Fibroblast of lung (primary cell): Measurements from ENCODE around the gene ELOVL5. TPM values are rescaled to one million over a fixed set of nuclear protein-coding genes. Genes with fewer than 3 reads are reported as not detected.

ENCODE experiments used
- DNase-seq, 2 donors: peaks; one replicate each; pipeline versions ENCODE4 v3.0.0 to v3.0.0-alpha.2; 2010; ENCODE audit warnings: low read depth in 2 of 2
- H2AFZ ChIP-seq: 2 replicates; pipeline ENCODE4 v1.5.1; 2012; ENCODE audit warnings: low read length, control low read depth, inconsistent platforms
- H3K27ac ChIP-seq: 2 replicates; pipeline ENCODE4 v1.5.1; 2011; ENCODE audit warnings: low read length, control low read depth; ENCODE audit not compliant: insufficient read depth
- H3K27me3 ChIP-seq: 2 replicates; pipeline ENCODE4 v1.5.1; 2011; ENCODE audit warnings: mild to moderate bottlenecking, low read length; ENCODE audit not compliant: control insufficient read depth, insufficient read depth
- H3K36me3 ChIP-seq: 2 replicates; pipeline ENCODE4 v1.5.1; 2011; ENCODE audit warnings: low read length; ENCODE audit not compliant: control insufficient read depth, insufficient read depth
- H3K4me1 ChIP-seq: 2 replicates; pipeline ENCODE4 v1.5.1; 2011; ENCODE audit warnings: low read length; ENCODE audit not compliant: control insufficient read depth, insufficient read depth; ENCODE audit errors: extremely low read depth
- H3K4me2 ChIP-seq: 2 replicates; pipeline ENCODE4 v1.5.1; 2011; ENCODE audit warnings: low read length, control low read depth; ENCODE audit not compliant: insufficient read depth; ENCODE audit errors: extremely low read depth
- H3K4me3 ChIP-seq, 4 experiments: fragments of 200-600 bp in 1 of 4; sonication (generic) in 1 of 4; replicated peaks in 1 of 4; 2 replicates each; pipeline ENCODE4 v1.5.1; 2011 to 2016; ENCODE audit warnings: low read length in 4 of 4, low read depth in 3 of 4, mild to moderate bottlenecking in 3 of 4, control low read depth in 2 of 4, inconsistent platforms in 1 of 4, mixed read lengths in 1 of 4; ENCODE audit not compliant: insufficient read depth in 1 of 4; ENCODE audit errors: control extremely low read depth in 1 of 4
- H3K79me2 ChIP-seq: 2 replicates; pipeline ENCODE4 v1.5.1; 2012; ENCODE audit warnings: mild to moderate bottlenecking, low read length, inconsistent platforms; ENCODE audit not compliant: control insufficient read depth, insufficient read depth
- H3K9ac ChIP-seq: 2 replicates; pipeline ENCODE4 v1.5.1; 2011; ENCODE audit warnings: mild to moderate bottlenecking, low read length, control low read depth; ENCODE audit not compliant: insufficient read depth
- H3K9me3 ChIP-seq: 2 replicates; pipeline ENCODE4 v1.5.1; 2012; ENCODE audit warnings: low read depth, low read length; ENCODE audit not compliant: control insufficient read depth, insufficient read depth
- H4K20me1 ChIP-seq: 2 replicates; pipeline ENCODE4 v1.5.1; 2011; ENCODE audit warnings: low read length; ENCODE audit not compliant: control insufficient read depth, insufficient read depth; ENCODE audit errors: extremely low read depth
- EZH2 ChIP-seq: IDR thresholded peaks from 2 replicates; pipeline ENCODE4 v1.5.1; 2012; ENCODE audit warnings: low read length, control low read depth, mild to moderate bottlenecking; ENCODE audit errors: missing control alignments
- polyA plus RNA-seq, 2 donors: library from polyadenylated mRNA; depleted of rRNA in 1 of 2; stranded (reverse) in 1 of 2; unstranded in 1 of 2; fragments of >200 nt; gene quantifications; 2 replicates each; pipeline ENCODE4 v1.2.1, GENCODE V29; 2011 to 2012; ENCODE audit warnings: missing spikeins in 1 of 2
- total RNA-seq: library from RNA; depleted of rRNA; stranded (reverse); fragments of >200 nt; gene quantifications from 2 replicates; pipeline ENCODE4 v1.2.1, GENCODE V29; 2014
- TF ChIP-seq, protein P1 (sequence below), 2 donors: IDR thresholded peaks in 1 of 2; conservative IDR thresholded peaks in 1 of 2; 1 replicate in 1 of 2; 2 replicates in 1 of 2; pipeline ENCODE4 v1.5.1; 2011 to 2012; ENCODE audit warnings: low read length in 2 of 2, control low read depth in 1 of 2, inconsistent platforms in 1 of 2, low read depth in 1 of 2, mild to moderate bottlenecking in 1 of 2

ELOVL5 gene
- total and polyA plus RNA-seq, 2 donors (not counting 1 experiment from before 2014, with no cell fraction given), result 67.7 to 96.7 TPM

DNA sequence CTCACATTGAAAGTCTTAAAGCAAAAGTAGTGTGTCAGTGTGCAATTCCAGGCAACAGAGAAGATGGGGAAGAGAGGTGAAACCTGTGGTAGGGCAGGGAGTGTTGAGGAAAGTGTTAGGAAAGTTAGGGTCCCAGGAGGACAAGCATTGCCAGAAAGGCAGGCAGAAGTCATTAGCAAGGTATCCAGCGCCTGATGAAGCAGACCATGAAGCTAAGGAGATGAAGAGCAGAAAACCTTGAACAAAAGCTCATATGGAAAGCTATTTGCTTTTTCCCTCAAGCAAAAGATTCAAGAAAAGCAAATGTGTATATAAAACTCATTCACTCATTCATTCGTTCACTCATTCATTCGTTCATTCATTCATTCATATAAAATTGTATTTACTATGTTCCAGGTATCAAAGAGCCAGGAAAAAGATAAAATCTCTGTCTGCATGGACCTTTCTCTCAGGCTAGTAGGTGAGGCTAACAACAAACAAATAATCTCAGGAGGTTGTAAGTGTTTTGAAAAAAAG, 96.5 kb downstream of the ELOVL5 start:
- H2AFZ ChIP-seq, result no peak overlapping the region
- no peaks in the 10 kb centered on the region for H3K27me3 ChIP-seq
- no peak overlapping the region for H3K4me3 ChIP-seq
- no peaks in the 10 kb centered on the region for H3K79me2 ChIP-seq
- H4K20me1 ChIP-seq, result no peaks in the 10 kb centered on the region
- H3K36me3 ChIP-seq, result no peaks in the 10 kb centered on the region
- TF ChIP-seq, protein P1, sequence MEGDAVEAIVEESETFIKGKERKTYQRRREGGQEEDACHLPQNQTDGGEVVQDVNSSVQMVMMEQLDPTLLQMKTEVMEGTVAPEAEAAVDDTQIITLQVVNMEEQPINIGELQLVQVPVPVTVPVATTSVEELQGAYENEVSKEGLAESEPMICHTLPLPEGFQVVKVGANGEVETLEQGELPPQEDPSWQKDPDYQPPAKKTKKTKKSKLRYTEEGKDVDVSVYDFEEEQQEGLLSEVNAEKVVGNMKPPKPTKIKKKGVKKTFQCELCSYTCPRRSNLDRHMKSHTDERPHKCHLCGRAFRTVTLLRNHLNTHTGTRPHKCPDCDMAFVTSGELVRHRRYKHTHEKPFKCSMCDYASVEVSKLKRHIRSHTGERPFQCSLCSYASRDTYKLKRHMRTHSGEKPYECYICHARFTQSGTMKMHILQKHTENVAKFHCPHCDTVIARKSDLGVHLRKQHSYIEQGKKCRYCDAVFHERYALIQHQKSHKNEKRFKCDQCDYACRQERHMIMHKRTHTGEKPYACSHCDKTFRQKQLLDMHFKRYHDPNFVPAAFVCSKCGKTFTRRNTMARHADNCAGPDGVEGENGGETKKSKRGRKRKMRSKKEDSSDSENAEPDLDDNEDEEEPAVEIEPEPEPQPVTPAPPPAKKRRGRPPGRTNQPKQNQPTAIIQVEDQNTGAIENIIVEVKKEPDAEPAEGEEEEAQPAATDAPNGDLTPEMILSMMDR (conservative IDR thresholded peaks at IDR 0.05 in 1 of 2, IDR thresholded peaks at IDR 0.05 in 1 of 2; ENCODE audit: low read depth in 1 of 2, low read length in 2 of 2), result no peak
- no peak for TF ChIP-seq EZH2
- DNase-seq, result no peak
- no peak overlapping the region for H3K9ac ChIP-seq
- no peak overlapping the region for H3K4me2 ChIP-seq
- H3K9me3 ChIP-seq, result no peaks in the 10 kb centered on the region
- no peaks in the 10 kb centered on the region for H3K4me1 ChIP-seq
- no peak overlapping the region for H3K27ac ChIP-seq

DNA sequence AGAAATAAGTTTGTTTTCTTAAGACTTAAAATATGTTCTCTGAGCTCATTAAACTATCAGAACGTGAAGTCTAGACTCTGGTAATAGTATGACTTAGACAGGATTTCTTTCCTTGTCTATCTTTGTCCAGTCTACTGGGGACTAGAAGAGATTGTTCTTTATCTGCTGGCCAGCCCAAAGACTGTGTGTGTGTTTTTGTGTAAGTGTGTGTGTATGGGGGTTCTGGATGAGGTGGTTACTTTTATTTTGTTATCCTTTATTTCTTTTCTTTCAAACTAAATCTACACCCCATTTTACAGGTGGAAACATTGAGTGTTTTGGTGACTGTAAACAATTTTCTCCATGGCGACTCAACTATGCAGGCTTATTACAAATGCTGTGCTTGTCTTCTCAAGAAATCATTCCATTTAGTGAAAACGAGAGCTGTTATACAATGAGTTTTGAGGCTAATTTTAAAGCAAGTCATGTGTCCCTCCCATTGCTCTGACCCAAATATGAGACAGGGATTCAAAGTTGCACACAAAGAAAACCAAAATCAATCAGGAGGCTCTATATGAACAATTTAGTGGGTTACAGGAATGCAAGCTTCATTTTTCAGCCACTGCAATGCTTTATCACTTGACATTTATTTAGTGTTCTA, 97.6 kb downstream of the ELOVL5 start:
- H3K79me2 ChIP-seq, result no peaks in the 10 kb centered on the region
- no peak overlapping the region for H3K4me2 ChIP-seq
- H3K4me3 ChIP-seq, result no peak overlapping the region
- no peaks in the 10 kb centered on the region for H3K9me3 ChIP-seq
- H3K9ac ChIP-seq, result no peak overlapping the region
- H2AFZ ChIP-seq, result no peak overlapping the region
- TF ChIP-seq, protein P1 (conservative IDR thresholded peaks at IDR 0.05 in 1 of 2, IDR thresholded peaks at IDR 0.05 in 1 of 2; ENCODE audit: low read depth in 1 of 2, low read length in 2 of 2), result no peak
- no peak for TF ChIP-seq EZH2
- H3K4me1 ChIP-seq, result no peaks in the 10 kb centered on the region
- DNase-seq, result peak in 1 of 2 donors; percentile 39
- H3K27me3 ChIP-seq, result no peaks in the 10 kb centered on the region
- H3K36me3 ChIP-seq, result no peaks in the 10 kb centered on the region
- H4K20me1 ChIP-seq, result no peaks in the 10 kb centered on the region
- no peak overlapping the region for H3K27ac ChIP-seq

DNA sequence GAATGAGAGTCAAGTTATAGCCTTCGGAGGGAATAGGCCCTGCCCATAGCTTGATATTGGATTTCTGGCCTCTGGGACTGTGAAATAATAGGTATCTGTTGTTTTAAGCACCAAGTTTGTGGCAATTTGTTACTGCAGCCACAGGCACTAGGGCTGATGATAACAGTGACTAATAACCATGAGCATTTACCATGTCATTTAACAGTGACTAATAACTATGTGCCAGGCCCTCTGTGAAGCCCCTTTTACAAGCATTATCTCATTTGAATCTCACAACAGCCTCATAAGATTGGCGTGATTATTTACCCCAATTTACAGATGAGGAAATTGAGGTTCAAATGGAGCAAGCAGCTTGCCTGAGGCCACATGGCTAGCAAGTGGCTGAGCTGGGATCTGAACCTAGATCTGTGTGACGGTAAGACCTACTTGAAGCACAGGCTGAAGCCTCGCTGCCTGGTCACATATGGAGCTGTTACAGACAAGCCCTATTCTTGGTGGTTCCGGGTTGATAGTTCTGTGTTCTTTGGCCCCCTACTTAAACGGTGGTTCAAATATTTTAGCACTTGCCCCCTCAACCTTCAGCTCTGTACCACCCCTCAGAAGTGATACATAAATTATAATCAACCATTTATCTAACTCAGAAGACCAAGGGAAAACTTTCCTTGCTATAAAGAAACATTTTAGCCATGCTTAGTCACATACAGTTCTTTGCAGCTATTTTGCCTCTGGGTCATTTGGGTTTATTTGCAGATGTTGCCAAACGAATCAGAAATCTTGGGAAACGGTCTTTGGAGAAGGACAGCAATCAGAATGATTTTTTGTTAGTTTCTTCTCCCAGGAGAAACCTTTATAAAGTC, 98.3 kb downstream of the ELOVL5 start:
- Histone ChIP-seq H3K27me3 (no peaks in the 10 kb centered on the region), H3K27ac (no peak overlapping the region), H3K9ac (no peak overlapping the region), H3K4me3 (no peak overlapping the region), H3K36me3 (no peaks in the 10 kb centered on the region), H2AFZ (no peak overlapping the region), H3K4me1 (no peaks in the 10 kb centered on the region), H3K4me2 (no peak overlapping the region), H4K20me1 (no peaks in the 10 kb centered on the region), H3K79me2 (no peaks in the 10 kb centered on the region), H3K9me3 (no peaks in the 10 kb centered on the region)
- TF ChIP-seq EZH2, result no peak
- TF ChIP-seq, protein P1 (conservative IDR thresholded peaks at IDR 0.05 in 1 of 2, IDR thresholded peaks at IDR 0.05 in 1 of 2; ENCODE audit: low read depth in 1 of 2, low read length in 2 of 2), result no peak
- peak; percentile 21 to 58 for DNase-seq
